RWPE1 (cell line): ENCODE measurements around the gene PRELID3B.

Experiments used
- CTCF ChIA-PET: fragments of 350-600 bp; sonication (Branson Sonifier 250); formaldehyde crosslinking; extraction: SDS; loops from one replicate; lab custom pipeline; 2021; lab: Yijun Ruan, JAX
- POLR2A ChIA-PET: fragments of 400-600 bp; formaldehyde crosslinking; extraction: SDS; loops from one replicate; lab custom pipeline; 2020; ENCODE audit warnings: antibody characterized with exemption; ENCODE audit not compliant: low non-redundant PET; lab: Yijun Ruan, JAX
- DNase-seq: peaks from one replicate; pipeline ENCODE4 v3.0.0; 2012; ENCODE audit warnings: low spot score
- H3K27ac ChIP-seq: fragments of 450-650 bp; 2 replicates; pipeline ENCODE4 v1.5.1; 2017
- CTCF ChIP-seq: fragments of 450-650 bp; conservative IDR thresholded peaks from 2 replicates; pipeline ENCODE4 v1.5.1; 2017; ENCODE audit warnings: low read depth, mild to moderate bottlenecking

Gene PRELID3B

DNA sequence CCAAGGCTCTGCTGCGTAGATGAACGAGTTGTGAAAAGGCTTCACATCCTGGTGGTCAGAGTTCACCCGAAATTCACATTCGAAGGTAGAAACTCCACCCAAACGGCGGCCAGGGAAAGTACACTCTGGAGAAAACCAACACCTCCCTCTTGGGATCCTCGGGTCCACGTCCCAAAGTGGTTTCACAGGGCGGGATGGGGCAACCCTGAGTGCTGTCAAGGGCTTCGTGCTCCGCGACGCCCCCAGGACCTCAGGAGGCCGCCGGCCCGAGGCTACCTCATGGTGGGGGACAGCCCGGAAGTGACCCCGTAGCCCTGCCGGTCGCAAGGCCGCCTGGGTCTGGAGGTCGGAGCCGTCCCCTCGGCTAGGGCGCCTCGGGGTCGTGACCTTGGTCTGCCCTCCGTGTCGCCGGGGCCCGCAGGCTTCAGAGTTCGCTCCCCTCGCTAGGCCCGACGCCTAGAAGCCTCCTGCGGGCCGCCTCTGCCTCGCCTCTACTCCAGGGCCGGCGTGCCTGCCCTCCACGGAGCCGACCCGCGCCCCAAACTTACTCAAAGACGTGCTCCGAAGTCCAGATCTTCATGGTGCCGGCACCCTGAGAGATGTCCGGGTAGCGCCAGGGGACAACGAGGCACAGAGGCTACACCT lies at the start of gene PRELID3B:
PRELID3B (minus strand) TSS at position 636 of the 645 bp plus-strand sequence; CDS start at position 580, 56 bp downstream.
- peak; percentile 65 for DNase-seq
- peak within 1 kb of the TSS; percentile 72 for H3K27ac ChIP-seq
- ChIA-PET CTCF (interaction anchor here (0.6 kb wide), 1 partner anchor 138 kb away, joined by 3 read pairs; no protein-coding TSS in a partner anchor), POLR2A (interaction anchor here (0.6 to 1.5 kb wide), 5 partner anchors 10 to 141 kb away, joined by 3 to 7 read pairs (median 3); partner anchors contain the start of gene ATP5F1E)
- TF ChIP-seq CTCF: no peak

- CTCF ChIA-PET: interaction anchor here (0.5 to 2.1 kb wide), 65 partner anchors 8 to 810 kb away, joined by 3 to 63 read pairs (median 4); no protein-coding TSS in a partner anchor
- no peak overlapping the region for H3K27ac ChIP-seq
- TF ChIP-seq CTCF: peak; percentile 98
- POLR2A ChIA-PET: interaction anchor here (0.6 kb wide), 1 partner anchor 42 kb away, joined by 3 read pairs; no protein-coding TSS in a partner anchor
- peak; percentile 88 for DNase-seq
Measured at GRCh38 chr20:59087829-59088433, 45.3 kb upstream of the PRELID3B start.

GRCh38 chr20:59086923-59087322 lies 44.3 kb upstream of the PRELID3B start:
- ChIA-PET POLR2A (no interaction called here), CTCF (interaction anchor here (0.6 to 2.1 kb wide), 31 partner anchors 7 to 811 kb away, joined by 3 to 63 read pairs (median 5); no protein-coding TSS in a partner anchor)
- no peak for TF ChIP-seq CTCF
- no peak overlapping the region for H3K27ac ChIP-seq
- no peak for DNase-seq

- CTCF ChIA-PET: interaction anchor here (0.5 to 2.1 kb wide), 5 partner anchors 138 to 371 kb away, joined by 3 to 9 read pairs (median 4); no protein-coding TSS in a partner anchor
- H3K27ac ChIP-seq: no peak overlapping the region
- POLR2A ChIA-PET: no interaction called here
- no peak for TF ChIP-seq CTCF
- DNase-seq: no peak
Measured at GRCh38 chr20:59084041-59084850, 41.7 kb upstream of the PRELID3B start.

- POLR2A ChIA-PET: no interaction called here
Measured at GRCh38 chr20:59082981-59083380, 40.4 kb upstream of the PRELID3B start.

More at GRCh38 chr20:59082981-59083380, 40.4 kb upstream of the PRELID3B start:
- no peak for TF ChIP-seq CTCF
- CTCF ChIA-PET: interaction anchor here (0.6 to 2.1 kb wide), 4 partner anchors 10 to 475 kb away, joined by 3 to 5 read pairs (median 4); no protein-coding TSS in a partner anchor
- DNase-seq: peak; percentile 89
- no peak overlapping the region for H3K27ac ChIP-seq
